ENCODE measurements around the gene CCT8L2. TPM values are rescaled to one million over a fixed set of nuclear protein-coding genes. Genes with fewer than 3 reads are reported as not detected.
"Not testable (repeated sequence)": the region's sequence is repeated elsewhere in the genome, so short reads cannot be mapped to it uniquely, and the experiment has no call there.

The CCT8L2 gene
- total and polyA plus RNA-seq, 8 donors = not detected

DNA sequence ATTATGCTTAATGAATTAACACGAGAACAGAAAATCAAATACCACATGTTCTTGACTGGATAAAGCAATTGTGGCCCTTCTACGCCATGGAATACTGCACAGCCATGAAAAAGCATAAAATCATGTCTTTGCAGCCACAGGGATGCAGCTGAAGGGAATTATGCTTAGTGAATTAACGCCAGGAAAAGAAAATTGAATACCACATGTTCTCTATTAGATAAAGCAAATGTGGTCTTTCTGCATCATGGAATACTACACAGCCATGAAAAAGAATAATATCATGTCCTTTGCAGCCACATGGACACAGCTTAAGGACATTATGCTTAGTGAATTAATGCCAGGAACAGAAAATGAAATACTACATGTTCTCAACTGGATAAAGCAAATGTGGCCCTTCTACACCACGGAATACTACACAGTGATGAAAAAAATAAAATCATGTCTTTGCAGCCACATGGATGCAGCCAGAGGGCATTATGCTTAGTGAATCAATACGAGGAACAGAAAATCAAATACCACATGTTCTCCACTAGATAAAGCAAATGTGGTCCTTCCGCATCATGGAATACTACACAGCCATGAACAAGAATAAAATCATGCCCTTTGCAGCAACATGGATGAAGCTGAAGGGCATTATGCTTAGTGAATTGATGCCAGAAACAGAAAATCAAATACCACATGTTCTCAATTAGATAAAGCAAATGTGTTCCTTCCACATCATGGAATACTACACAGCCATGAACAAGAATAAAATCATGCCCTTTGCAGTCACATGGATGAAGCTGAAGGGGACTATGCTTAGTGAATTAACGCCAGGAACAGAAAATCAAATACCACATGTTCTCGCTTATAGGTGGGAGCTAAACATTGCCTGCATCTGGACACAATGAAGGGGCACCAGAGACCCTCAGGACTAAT lies 37.3 kb downstream of the CCT8L2 start:
- intact Hi-C loops (cut with DNase I); DNase-seq; ATAC-seq: not testable (repeated sequence)

DNA sequence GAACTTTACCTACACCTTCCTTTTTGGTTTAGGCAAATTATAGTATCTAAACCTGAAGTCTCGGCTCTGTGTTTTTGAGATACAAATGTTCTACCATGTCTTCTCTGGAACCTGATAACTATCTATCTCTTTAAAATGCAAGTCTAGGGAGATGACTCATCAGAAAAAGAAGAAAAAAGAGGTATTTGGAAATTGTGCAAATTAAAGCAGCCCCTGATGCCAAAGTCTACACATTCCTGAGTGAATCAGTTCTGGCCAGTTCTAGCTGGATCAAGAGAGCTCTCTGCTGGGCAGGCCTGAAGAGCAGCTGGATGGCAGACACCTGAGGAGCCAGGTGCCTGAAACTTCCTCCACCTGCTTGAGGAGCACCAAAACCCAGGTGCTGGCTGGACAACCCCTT lies 49.3 kb downstream of the CCT8L2 start:
- H3K27me3 ChIP-seq; H3K4me3 ChIP-seq; H3K36me3 ChIP-seq; ATAC-seq; intact Hi-C loops (cut with DNase I); H3K4me1 ChIP-seq; DNase-seq; H3K27ac ChIP-seq; H3K9me3 ChIP-seq: not testable (repeated sequence)

More for the DNA sequence above, 37.3 kb downstream of the CCT8L2 start:
- not testable (repeated sequence) for H3K27ac ChIP-seq, H3K36me3 ChIP-seq, H3K4me3 ChIP-seq, H3K4me1 ChIP-seq, H3K27me3 ChIP-seq
- peaks cover 0 to 13% of the 10 kb centered on the region in 2 donors for H3K9me3 ChIP-seq

Other genes with a start within 250 kb of the CCT8L2 start
- gene XKR3, start 232.6 kb upstream of the CCT8L2 start, total RNA-seq = under 1 TPM; 0.15 to 0.31 TPM
- gene XKR3, start 232.6 kb upstream of the CCT8L2 start, polyA plus RNA-seq (ENCODE audit: insufficient read length in 6 of 6) = not detected